Transverse colon (tissue), 4 donors: ENCODE measurements around the gene ATOSA. TPM values are rescaled to one million over a fixed set of nuclear protein-coding genes. Genes with fewer than 3 reads are reported as not detected.

Source experiments
- DNase-seq: peaks from one replicate; pipeline ENCODE4 v3.0.0-alpha.2; 2019
- H3K27ac ChIP-seq, 4 donors: fragments of 200-600 bp; sonication (generic); 2 replicates each; pipeline ENCODE4 v1.5.1; 2016 to 2018; ENCODE audit warnings: inconsistent platforms in 4 of 4
- H3K27me3 ChIP-seq: fragments of 200-600 bp; sonication (generic); 2 replicates; pipeline ENCODE4 v1.5.1; 2017; ENCODE audit warnings: inconsistent platforms
- H3K36me3 ChIP-seq, 4 donors: fragments of 200-600 bp; sonication (generic); 2 replicates each; pipeline ENCODE4 v1.5.1; 2017 to 2019; ENCODE audit warnings: inconsistent platforms in 4 of 4
- H3K4me1 ChIP-seq, 4 donors: fragments of 200-600 bp; sonication (generic); 2 replicates each; pipeline ENCODE4 v1.5.1; 2017 to 2020; ENCODE audit warnings: inconsistent platforms in 4 of 4
- H3K4me3 ChIP-seq, 4 donors: fragments of 200-600 bp; sonication (generic); 1 replicate in 1 of 4; 2 replicates in 3 of 4; pipeline versions ENCODE4 v1.5.1 to v1.6.1; 2017 to 2019; ENCODE audit warnings: inconsistent platforms in 4 of 4
- H3K9me3 ChIP-seq, 2 donors: fragments of 200-600 bp; sonication (generic); 2 replicates each; pipeline ENCODE4 v1.5.1; 2017 to 2019; ENCODE audit warnings: inconsistent platforms in 2 of 2
- EP300 ChIP-seq: sonication (generic); formaldehyde crosslinking; IDR thresholded peaks from one replicate; pipeline ENCODE4 v1.6.1; 2017; ENCODE audit warnings: antibody characterized with exemption, low read depth
- POLR2A ChIP-seq: fragments of 450-650 bp; IDR thresholded peaks from one replicate; pipeline ENCODE4 v1.6.1; 2016; ENCODE audit warnings: antibody characterized with exemption, mild to moderate bottlenecking, moderate library complexity
- POLR2AphosphoS5 ChIP-seq, 3 donors: sonication (generic); formaldehyde crosslinking; IDR thresholded peaks; one replicate each; pipeline ENCODE4 v1.6.1; 2016; ENCODE audit warnings: antibody characterized with exemption in 3 of 3
- WGBS, 2 donors: methylation state at CpG; one replicate each; pipeline ENCODE4 v1.1.5; 2018; ENCODE audit warnings: low coverage in 1 of 2; 5-methylcytosine and 5-hydroxymethylcytosine counted together
- in situ Hi-C, 4 donors: fragments of 200-750 bp; cut with MboI; loops; one replicate each; pipeline versions ENCODE4 v1.15.0 to v1.15.1; 2017; ENCODE audit warnings: low sequenced_read_pairs in 3 of 4, low pct_ligation_motif_present in 1 of 4, low pct_unique_long_range_greater_than_20kb in 1 of 4
- intact Hi-C: fragments of 100-400 bp; cut with DNase I; formaldehyde crosslinking; loops from one replicate; pipeline ENCODE4 v1.15.1; 2023; ENCODE audit warnings: low total_unique reads
- total RNA-seq, 4 donors: library from RNA; depleted of rRNA; stranded (reverse); fragments of >200 nt; gene quantifications; one replicate each; pipeline ENCODE4 v1.1.0, GENCODE V29; 2016
- TF ChIP-seq, protein P1 (sequence below), 5 experiments: fragments of 200-600 bp in 3 of 5; fragments of 450-650 bp in 2 of 5; sonication (generic) in 3 of 5; IDR thresholded peaks; 1 replicate in 2 of 5; 2 replicates in 3 of 5; pipeline ENCODE4 v1.5.1; 2016 to 2017; ENCODE audit warnings: antibody characterized with exemption in 5 of 5, inconsistent platforms in 3 of 5, mild to moderate bottlenecking in 2 of 5, moderate library complexity in 1 of 5

ATOSA gene
- total RNA-seq, 4 donors from 2014 or later = 41.0 to 149 (median 84.5) TPM

GRCh38 chr15:52672661-52673060, 6.5 kb downstream of the ATOSA start:
- 81 to 92% methylated on average over 1 of the region's 1 CpG for WGBS, 2 donors
- no peaks in the 10 kb centered on the region for H3K9me3 ChIP-seq
- peaks cover 12 to 63% (median 32%) of the 10 kb centered on the region in 4 donors for H3K4me1 ChIP-seq
- H3K36me3 ChIP-seq = peaks cover 0 to 53% (median 10%) of the 10 kb centered on the region in 4 donors
- no peak for DNase-seq
- H3K4me3 ChIP-seq = no peak overlapping the region
- in situ Hi-C loops (no loop called here), intact Hi-C loops (no loop called here)
- H3K27me3 ChIP-seq = no peaks in the 10 kb centered on the region
- H3K27ac ChIP-seq = no peak overlapping the region
- TF ChIP-seq POLR2A = no peak

- Histone ChIP-seq H3K4me1 (peaks cover 0 to 37% (median 15%) of the 10 kb centered on the region in 4 donors), H3K36me3 (peaks cover 0 to 64% (median 18%) of the 10 kb centered on the region in 4 donors), H3K9me3 (no peaks in the 10 kb centered on the region), H3K4me3 (no peak overlapping the region), H3K27me3 (no peaks in the 10 kb centered on the region), H3K27ac (no peak overlapping the region)
- intact Hi-C loops (no loop called here), in situ Hi-C loops (no loop called here)
- TF ChIP-seq, protein P1, sequence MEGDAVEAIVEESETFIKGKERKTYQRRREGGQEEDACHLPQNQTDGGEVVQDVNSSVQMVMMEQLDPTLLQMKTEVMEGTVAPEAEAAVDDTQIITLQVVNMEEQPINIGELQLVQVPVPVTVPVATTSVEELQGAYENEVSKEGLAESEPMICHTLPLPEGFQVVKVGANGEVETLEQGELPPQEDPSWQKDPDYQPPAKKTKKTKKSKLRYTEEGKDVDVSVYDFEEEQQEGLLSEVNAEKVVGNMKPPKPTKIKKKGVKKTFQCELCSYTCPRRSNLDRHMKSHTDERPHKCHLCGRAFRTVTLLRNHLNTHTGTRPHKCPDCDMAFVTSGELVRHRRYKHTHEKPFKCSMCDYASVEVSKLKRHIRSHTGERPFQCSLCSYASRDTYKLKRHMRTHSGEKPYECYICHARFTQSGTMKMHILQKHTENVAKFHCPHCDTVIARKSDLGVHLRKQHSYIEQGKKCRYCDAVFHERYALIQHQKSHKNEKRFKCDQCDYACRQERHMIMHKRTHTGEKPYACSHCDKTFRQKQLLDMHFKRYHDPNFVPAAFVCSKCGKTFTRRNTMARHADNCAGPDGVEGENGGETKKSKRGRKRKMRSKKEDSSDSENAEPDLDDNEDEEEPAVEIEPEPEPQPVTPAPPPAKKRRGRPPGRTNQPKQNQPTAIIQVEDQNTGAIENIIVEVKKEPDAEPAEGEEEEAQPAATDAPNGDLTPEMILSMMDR (IDR thresholded peaks at IDR 0.05) = no peak
- no peak for TF ChIP-seq POLR2AphosphoS5 (IDR thresholded peaks at IDR 0.05)
- no peak for TF ChIP-seq POLR2A
- no peak for TF ChIP-seq EP300
- 89 to 91% methylated on average over 4 to 5 of the region's 5 CpGs for WGBS, 2 donors
- no peak for DNase-seq
Observed at GRCh38 chr15:52670087-52670486, 9.1 kb downstream of the ATOSA start.

DNA sequence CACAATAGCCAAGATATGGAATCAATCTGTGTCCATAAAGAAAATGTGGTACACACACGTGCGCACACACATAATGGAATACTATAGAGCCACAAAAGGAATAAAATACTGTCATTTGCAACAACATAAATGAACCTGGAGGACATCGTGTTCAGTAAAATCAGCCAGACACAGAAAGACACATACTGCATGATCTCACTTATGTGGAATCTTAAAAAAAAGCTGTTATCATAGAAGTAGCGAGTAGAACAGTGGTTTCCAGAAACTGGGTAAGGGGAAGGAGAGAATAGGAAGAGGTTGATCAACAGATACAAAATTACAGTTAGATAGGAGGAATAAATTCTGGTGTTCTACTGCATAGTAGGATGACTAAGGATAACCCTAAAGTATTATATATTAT, 11.1 kb downstream of the ATOSA start:
- no peak overlapping the region for H3K27ac ChIP-seq

DNA sequence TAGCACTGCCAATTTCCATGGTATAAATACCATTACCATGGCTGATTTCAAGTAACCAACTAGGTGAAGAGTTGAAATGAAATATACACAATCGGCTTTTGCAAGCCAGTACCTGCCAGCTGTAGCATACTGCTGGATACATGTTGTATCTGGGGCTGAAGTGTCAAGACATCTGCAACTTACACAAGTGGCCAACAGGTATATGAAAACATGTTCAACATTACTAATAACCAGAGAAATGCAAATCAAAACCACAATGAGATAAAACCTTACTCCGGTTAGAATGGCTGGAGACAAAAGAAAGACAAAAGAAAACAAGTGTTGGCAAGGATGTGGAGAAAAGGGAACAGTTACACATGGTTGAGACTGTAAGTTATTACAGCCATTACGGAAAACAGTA, 11.6 kb downstream of the ATOSA start:
- H3K36me3 ChIP-seq = peaks cover 0 to 63% (median 20%) of the 10 kb centered on the region in 4 donors
- no peak overlapping the region for H3K27ac ChIP-seq
- TF ChIP-seq EP300 = no peak
- no peak for TF ChIP-seq POLR2AphosphoS5 (IDR thresholded peaks at IDR 0.05)
- TF ChIP-seq POLR2A = no peak
- TF ChIP-seq, protein P1 (IDR thresholded peaks at IDR 0.05) = no peak
- WGBS, 2 donors = 87 to 89% methylated on average over 3 of the region's 3 CpGs
- intact Hi-C loops = no loop called here
- in situ Hi-C loops = no loop called here
- DNase-seq = no peak
- H3K4me1 ChIP-seq = peaks cover 0 to 12% (median 0%) of the 10 kb centered on the region in 4 donors
- H3K27me3 ChIP-seq = no peaks in the 10 kb centered on the region
- H3K9me3 ChIP-seq = no peaks in the 10 kb centered on the region
- no peak overlapping the region for H3K4me3 ChIP-seq

More for the DNA sequence above, 11.1 kb downstream of the ATOSA start:
- Histone ChIP-seq H3K36me3 (peaks cover 0 to 63% (median 20%) of the 10 kb centered on the region in 4 donors), H3K9me3 (no peaks in the 10 kb centered on the region), H3K27me3 (no peaks in the 10 kb centered on the region), H3K4me1 (peaks cover 0 to 18% (median 1%) of the 10 kb centered on the region in 4 donors), H3K4me3 (no peak overlapping the region)
- intact Hi-C loops (no loop called here), in situ Hi-C loops (no loop called here)
- 86 to 88% methylated on average over 4 of the region's 4 CpGs for WGBS, 2 donors
- TF ChIP-seq EP300 = no peak
- TF ChIP-seq POLR2A = no peak
- no peak for TF ChIP-seq POLR2AphosphoS5 (IDR thresholded peaks at IDR 0.05)
- no peak for DNase-seq

- WGBS, 2 donors = 90 to 95% methylated on average over 3 of the region's 3 CpGs
Observed at GRCh38 chr15:52663536-52664294, 15.5 kb downstream of the ATOSA start.

More at GRCh38 chr15:52663536-52664294, 15.5 kb downstream of the ATOSA start:
- Histone ChIP-seq H3K9me3 (no peaks in the 10 kb centered on the region), H3K4me3 (no peak overlapping the region), H3K36me3 (peaks cover 0 to 52% (median 15%) of the 10 kb centered on the region in 4 donors), H3K27me3 (no peaks in the 10 kb centered on the region), H3K27ac (no peak overlapping the region), H3K4me1 (no peaks in the 10 kb centered on the region)
- intact Hi-C loops (no loop called here), in situ Hi-C loops (no loop called here)
- no peak for DNase-seq
- TF ChIP-seq EP300 (no peak), POLR2AphosphoS5 (IDR thresholded peaks at IDR 0.05) (no peak), POLR2A (no peak)
- TF ChIP-seq, protein P1 (IDR thresholded peaks at IDR 0.05) = no peak
